Neural crest cell (in vitro differentiated cells): Measurements from ENCODE around the gene MPDZ. TPM values are rescaled to one million over a fixed set of nuclear protein-coding genes. Genes with fewer than 3 reads are reported as not detected.

Source experiments
- DNase-seq: peaks from one replicate; pipeline ENCODE4 v3.0.0; 2021; ENCODE audit warnings: low read depth, mixed read lengths, low spot score
- H3K27ac Mint-ChIP-seq: one replicate; pipeline ENCODE4 v1.8.0; 2021; ENCODE audit warnings: mild to moderate bottlenecking, mixed read lengths; ENCODE audit not compliant: unreplicated experiment
- H3K27me3 Mint-ChIP-seq: 2 replicates; pipeline ENCODE4 v1.8.0; 2021; ENCODE audit warnings: low read depth, mild to moderate bottlenecking, mixed read lengths
- H3K36me3 Mint-ChIP-seq: 2 replicates; pipeline ENCODE4 v1.8.0; 2021; ENCODE audit warnings: low read depth, mild to moderate bottlenecking, mixed read lengths
- H3K4me1 Mint-ChIP-seq: 2 replicates; pipeline ENCODE4 v1.8.0; 2021; ENCODE audit warnings: mixed read lengths
- H3K4me3 Mint-ChIP-seq: one replicate; pipeline ENCODE4 v1.8.0; 2021; ENCODE audit warnings: mild to moderate bottlenecking, mixed read lengths
- H3K9me3 Mint-ChIP-seq: 2 replicates; pipeline ENCODE4 v1.8.0; 2021; ENCODE audit warnings: mixed read lengths
- total RNA-seq: library from RNA; stranded (reverse); gene quantifications from 2 replicates; pipeline ENCODE4 v1.2.1, GENCODE V29; 2021
- TF ChIP-seq, protein P1 (sequence below): fragments of 200-600 bp; sonication (generic); conservative IDR thresholded peaks from 2 replicates; pipeline ENCODE4 v1.5.0; 2021; ENCODE audit warnings: antibody characterized with exemption, mild to moderate bottlenecking

Gene MPDZ
- total RNA-seq, 1 donor from 2014 or later: 69.4 TPM

DNA sequence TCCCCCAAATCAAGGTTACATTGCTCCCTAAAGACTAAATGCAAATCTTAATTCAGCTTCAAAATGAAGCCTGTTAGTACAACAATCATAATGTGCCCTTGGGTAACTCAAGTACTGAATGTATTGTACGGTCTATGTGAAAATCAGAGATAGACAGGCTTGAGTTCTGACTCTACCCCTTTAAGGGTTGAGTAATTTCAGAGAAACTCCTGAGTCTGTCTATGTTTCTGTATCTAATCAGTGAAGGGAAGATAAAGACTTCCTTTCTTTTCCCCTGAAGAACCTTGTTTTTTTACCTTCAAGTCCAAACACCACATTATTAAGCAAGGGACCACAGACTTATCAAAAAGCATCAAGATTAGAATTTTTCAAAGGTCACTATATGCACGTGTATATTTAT, 108.2 kb downstream of the MPDZ start:
- no peak overlapping the region for H3K27ac Mint-ChIP-seq
- peaks cover 28% of the 10 kb centered on the region for H3K36me3 Mint-ChIP-seq
- DNase-seq: no peak
- H3K4me3 Mint-ChIP-seq: no peak overlapping the region
- no peaks in the 10 kb centered on the region for H3K27me3 Mint-ChIP-seq
- H3K4me1 Mint-ChIP-seq: no peaks in the 10 kb centered on the region
- no peaks in the 10 kb centered on the region for H3K9me3 Mint-ChIP-seq
- TF ChIP-seq, protein P1, sequence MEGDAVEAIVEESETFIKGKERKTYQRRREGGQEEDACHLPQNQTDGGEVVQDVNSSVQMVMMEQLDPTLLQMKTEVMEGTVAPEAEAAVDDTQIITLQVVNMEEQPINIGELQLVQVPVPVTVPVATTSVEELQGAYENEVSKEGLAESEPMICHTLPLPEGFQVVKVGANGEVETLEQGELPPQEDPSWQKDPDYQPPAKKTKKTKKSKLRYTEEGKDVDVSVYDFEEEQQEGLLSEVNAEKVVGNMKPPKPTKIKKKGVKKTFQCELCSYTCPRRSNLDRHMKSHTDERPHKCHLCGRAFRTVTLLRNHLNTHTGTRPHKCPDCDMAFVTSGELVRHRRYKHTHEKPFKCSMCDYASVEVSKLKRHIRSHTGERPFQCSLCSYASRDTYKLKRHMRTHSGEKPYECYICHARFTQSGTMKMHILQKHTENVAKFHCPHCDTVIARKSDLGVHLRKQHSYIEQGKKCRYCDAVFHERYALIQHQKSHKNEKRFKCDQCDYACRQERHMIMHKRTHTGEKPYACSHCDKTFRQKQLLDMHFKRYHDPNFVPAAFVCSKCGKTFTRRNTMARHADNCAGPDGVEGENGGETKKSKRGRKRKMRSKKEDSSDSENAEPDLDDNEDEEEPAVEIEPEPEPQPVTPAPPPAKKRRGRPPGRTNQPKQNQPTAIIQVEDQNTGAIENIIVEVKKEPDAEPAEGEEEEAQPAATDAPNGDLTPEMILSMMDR: no peak

DNA sequence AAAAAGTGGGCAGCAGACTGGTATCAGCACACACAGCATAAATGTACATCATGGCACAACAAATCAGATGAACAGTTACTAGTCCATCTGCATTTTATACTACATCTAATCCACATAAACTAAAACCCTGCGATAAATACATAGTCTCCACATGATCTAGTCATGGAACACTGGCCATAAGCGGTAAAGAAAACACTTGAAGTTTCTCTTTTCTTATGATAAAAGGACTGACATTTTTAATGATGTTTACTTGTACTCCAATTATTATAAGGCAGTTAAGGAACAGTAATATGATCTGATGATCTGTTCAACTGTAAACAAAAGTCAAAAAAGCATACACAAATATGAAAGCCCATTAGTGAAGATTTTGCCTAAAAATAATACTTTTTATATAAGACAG, 112.5 kb downstream of the MPDZ start:
- H3K9me3 Mint-ChIP-seq: no peaks in the 10 kb centered on the region
- TF ChIP-seq, protein P1: no peak
- H3K27me3 Mint-ChIP-seq: no peaks in the 10 kb centered on the region
- H3K4me1 Mint-ChIP-seq: peaks cover 25% of the 10 kb centered on the region
- peaks cover 18% of the 10 kb centered on the region for H3K36me3 Mint-ChIP-seq
- no peak overlapping the region for H3K27ac Mint-ChIP-seq
- no peak overlapping the region for H3K4me3 Mint-ChIP-seq
- DNase-seq: no peak

DNA sequence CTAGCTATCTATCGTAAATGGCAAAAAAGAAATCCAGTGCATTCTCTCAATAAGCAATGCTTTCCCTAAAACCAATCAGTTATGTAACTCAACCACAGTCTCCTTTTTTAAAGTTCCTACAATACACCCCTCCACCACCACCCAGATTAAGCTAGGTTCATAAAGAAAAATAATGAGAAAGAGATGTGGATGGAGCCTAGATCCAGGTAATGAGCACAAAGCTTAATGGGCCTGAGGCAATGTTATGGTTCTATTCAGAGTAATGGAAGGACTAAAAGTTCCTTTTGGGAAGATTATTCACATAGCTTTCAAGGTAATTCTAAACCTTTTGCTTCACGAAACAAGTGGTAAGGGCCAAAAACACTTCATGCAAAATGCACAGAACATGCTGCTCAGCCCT, 113.5 kb downstream of the MPDZ start:
- no peak for DNase-seq
- TF ChIP-seq, protein P1: no peak
- H3K9me3 Mint-ChIP-seq: no peaks in the 10 kb centered on the region
- H3K27me3 Mint-ChIP-seq: no peaks in the 10 kb centered on the region
- peaks cover 20% of the 10 kb centered on the region for H3K36me3 Mint-ChIP-seq
- H3K4me3 Mint-ChIP-seq: no peak overlapping the region
- H3K4me1 Mint-ChIP-seq: peaks cover 25% of the 10 kb centered on the region
- H3K27ac Mint-ChIP-seq: peak overlapping the region; percentile 43

DNA sequence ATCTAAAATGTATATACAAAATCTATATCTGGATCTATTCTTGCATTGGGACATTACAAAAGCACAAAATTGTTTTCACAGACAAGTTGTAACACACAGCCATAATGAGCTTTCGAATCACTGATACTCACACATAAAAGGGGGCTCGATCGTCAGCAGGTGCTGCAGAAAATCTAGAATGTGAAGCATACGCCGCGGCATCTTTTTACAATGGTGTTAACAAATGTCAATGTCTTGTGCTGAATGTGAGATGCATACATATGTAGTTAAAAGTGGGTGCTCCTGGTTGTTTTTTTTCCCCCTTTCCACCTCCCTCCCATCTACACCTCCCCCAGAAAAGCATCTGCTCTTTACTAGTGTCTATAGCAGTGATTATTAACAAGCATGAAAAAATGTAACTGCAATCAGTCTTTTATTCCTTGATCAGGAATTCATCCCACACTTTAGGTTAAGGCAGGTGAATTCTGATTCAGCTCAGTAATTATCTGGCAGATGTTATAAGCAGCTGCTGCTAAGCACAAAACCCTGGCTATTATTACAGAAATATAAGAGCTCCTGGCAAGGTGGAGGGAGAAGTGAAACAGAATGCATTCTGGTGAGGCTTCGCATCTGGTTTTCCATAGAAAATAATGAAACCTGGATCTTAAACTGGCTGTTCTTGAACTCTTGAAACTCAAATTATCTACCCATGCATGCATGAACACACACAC, 114.1 kb downstream of the MPDZ start:
- DNase-seq: no peak
- TF ChIP-seq, protein P1: no peak
- Mint-ChIP-seq H3K27me3 (no peaks in the 10 kb centered on the region), H3K27ac (peak overlapping the region; percentile 45), H3K9me3 (no peaks in the 10 kb centered on the region), H3K4me3 (no peak overlapping the region), H3K4me1 (peaks cover 25% of the 10 kb centered on the region), H3K36me3 (peaks cover 22% of the 10 kb centered on the region)

DNA sequence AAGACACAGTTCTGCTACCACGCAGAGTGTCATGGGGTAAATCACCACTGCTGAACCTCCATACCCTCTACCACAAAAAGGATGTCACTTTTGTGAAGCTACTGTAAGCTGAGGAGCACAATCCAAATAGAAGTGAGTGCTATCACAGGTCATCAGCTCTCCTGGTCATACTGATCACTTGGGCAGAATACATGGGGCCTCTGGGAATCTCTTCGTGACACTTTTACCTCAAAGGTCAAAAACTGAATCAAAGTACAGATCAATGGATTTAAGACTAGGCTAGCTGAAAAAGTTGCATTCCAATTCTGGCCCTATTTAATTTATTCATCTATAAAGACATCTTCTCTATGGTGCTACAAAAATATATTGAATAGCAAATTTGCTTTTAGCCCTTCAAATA, 115.5 kb downstream of the MPDZ start:
- TF ChIP-seq, protein P1: no peak
- DNase-seq: no peak
- no peaks in the 10 kb centered on the region for H3K27me3 Mint-ChIP-seq
- H3K36me3 Mint-ChIP-seq: peaks cover 21% of the 10 kb centered on the region
- no peak overlapping the region for H3K4me3 Mint-ChIP-seq
- no peak overlapping the region for H3K27ac Mint-ChIP-seq
- H3K4me1 Mint-ChIP-seq: peaks cover 25% of the 10 kb centered on the region
- H3K9me3 Mint-ChIP-seq: no peaks in the 10 kb centered on the region
